Measurements from ENCODE around the gene MPND. TPM values are rescaled to one million over a fixed set of nuclear protein-coding genes. Genes with fewer than 3 reads are reported as not detected.

Gene MPND
- total and polyA plus RNA-seq, 2 of the 13 experiments (the other 11 are each of a cell fraction or from before 2014, with no cell fraction given) = 10.8 to 15.8 TPM

DNA sequence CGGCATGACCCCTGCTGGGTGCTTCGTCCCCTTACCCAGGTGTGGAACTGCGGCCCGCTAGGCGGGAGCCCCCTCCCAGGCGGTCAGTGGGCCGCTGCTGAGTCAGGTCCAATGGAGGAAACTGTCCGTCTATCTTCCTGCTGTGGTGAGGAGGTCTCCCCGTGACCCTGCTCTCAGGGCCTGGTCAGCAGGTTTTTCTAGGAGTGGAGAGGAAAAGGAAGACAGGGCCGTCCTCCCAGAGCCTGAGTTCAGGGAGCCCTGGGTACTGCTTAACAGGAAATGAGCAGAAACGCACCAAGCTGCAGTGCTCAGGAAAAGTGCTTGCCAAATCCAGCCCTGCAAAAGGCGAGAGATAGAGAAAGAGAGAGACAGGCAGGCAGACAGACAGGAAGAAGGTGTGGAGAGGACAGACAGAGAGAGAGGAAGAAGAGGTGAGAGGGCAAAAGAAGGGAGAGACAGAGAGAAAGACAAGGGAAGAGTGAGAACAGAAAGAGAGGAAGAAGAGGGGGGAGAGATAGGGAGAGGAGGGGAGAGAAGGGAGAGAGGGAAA, 46.7 kb downstream of the MPND start:
- FAIRE-seq (no peak), DNase-seq (ENCODE audit: low spot score) (no peak), ATAC-seq (no peak)
- Histone ChIP-seq H3K36me3 (replicated peaks in 1 of 2; ENCODE audit: control insufficient read depth in 1 of 2, insufficient read depth in 2 of 2, low read length in 2 of 2) (peaks cover 8 to 18% of the 10 kb centered on the region in 2 experiments), H3K4me3 (replicated peaks in 1 of 3; ENCODE audit: insufficient read depth in 1 of 3, low read depth in 2 of 3, low read length in 3 of 3) (peak overlapping the region in 2 of 3 experiments; percentile 34 to 60; a peak in 4 of 6 replicates), H3K79me2 (ENCODE audit: insufficient read depth, low read length) (peaks cover 89% of the 10 kb centered on the region), H3K27me3 (ENCODE audit: control insufficient read depth in 1 of 2, insufficient read depth in 2 of 2, low read length in 2 of 2) (no peaks in the 10 kb centered on the region), H3K27ac (ENCODE audit: extremely low read length, insufficient read depth, low read length) (peak overlapping the region; percentile 95), H3K9ac (ENCODE audit: insufficient read depth, low read depth, low read length) (peak overlapping the region; percentile 76), H3K4me1 (ENCODE audit: insufficient read depth, low read length) (peaks cover 86% of the 10 kb centered on the region), H2AFZ (ENCODE audit: low read length) (no peak overlapping the region), H3K4me2 (ENCODE audit: low read depth, low read length) (peak overlapping the region; percentile 87), H4K20me1 (ENCODE audit: insufficient read depth, low read length) (peaks cover 19% of the 10 kb centered on the region; the same call in 1 of the 2 replicates), H3K9me3 (ENCODE audit: low read length) (no peaks in the 10 kb centered on the region)
- CTCF ChIA-PET (ENCODE audit: low intra/inter-chr PET ratio, low total read pairs) = interaction anchor here (0.9 kb wide), 1 partner anchor 11 kb away, joined by 6 read pairs; the partner anchor contains the start of gene SH3GL1
- in situ Hi-C loops (cut with HindIII; ENCODE audit: extremely low pct_ligation_motif_present, low pct_unique_long_range_greater_than_20kb) = no loop called here
- POLR2A ChIA-PET = interaction anchor here (1.1 to 3.2 kb wide), 10 partner anchors 8 to 122 kb away, joined by 3 to 64 read pairs (median 6); partner anchors contain the start of genes CHAF1A, MPND and SH3GL1
- intact Hi-C loops (cut with micrococcal nuclease; ENCODE audit: unreplicated experiment) = no loop called here
- TF ChIP-seq ZC3H13 (CRISPR knock-in tag; IDR thresholded peaks at IDR 0.05) = 0 out of 2 replicates have a peak, but pooled peaks have one; percentile 10
- TF ChIP-seq, protein P1, sequence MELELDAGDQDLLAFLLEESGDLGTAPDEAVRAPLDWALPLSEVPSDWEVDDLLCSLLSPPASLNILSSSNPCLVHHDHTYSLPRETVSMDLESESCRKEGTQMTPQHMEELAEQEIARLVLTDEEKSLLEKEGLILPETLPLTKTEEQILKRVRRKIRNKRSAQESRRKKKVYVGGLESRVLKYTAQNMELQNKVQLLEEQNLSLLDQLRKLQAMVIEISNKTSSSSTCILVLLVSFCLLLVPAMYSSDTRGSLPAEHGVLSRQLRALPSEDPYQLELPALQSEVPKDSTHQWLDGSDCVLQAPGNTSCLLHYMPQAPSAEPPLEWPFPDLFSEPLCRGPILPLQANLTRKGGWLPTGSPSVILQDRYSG (CRISPR knock-in tag; IDR thresholded peaks at IDR 0.05) = no peak
- TF ChIP-seq, protein P2, sequence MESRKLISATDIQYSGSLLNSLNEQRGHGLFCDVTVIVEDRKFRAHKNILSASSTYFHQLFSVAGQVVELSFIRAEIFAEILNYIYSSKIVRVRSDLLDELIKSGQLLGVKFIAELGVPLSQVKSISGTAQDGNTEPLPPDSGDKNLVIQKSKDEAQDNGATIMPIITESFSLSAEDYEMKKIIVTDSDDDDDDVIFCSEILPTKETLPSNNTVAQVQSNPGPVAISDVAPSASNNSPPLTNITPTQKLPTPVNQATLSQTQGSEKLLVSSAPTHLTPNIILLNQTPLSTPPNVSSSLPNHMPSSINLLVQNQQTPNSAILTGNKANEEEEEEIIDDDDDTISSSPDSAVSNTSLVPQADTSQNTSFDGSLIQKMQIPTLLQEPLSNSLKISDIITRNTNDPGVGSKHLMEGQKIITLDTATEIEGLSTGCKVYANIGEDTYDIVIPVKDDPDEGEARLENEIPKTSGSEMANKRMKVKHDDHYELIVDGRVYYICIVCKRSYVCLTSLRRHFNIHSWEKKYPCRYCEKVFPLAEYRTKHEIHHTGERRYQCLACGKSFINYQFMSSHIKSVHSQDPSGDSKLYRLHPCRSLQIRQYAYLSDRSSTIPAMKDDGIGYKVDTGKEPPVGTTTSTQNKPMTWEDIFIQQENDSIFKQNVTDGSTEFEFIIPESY (CRISPR knock-in tag; IDR thresholded peaks at IDR 0.05) = peak; percentile 91
- TF ChIP-seq XRCC5 (optimal IDR thresholded peaks at IDR 0.05; ENCODE audit: low read length) = no peak
- no peak for TF ChIP-seq DNMT1 (CRISPR knock-in tag; IDR thresholded peaks at IDR 0.05)
- TF ChIP-seq ZNF543 (CRISPR knock-in tag; IDR thresholded peaks at IDR 0.05) = no peak
- 82% methylated on average over 10 of the region's 12 CpGs for WGBS (ENCODE audit: low lambda C conversion rate)
- no TSS peak for BruUV-seq (replicated peaks)

All from HepG2 (cell line).